Measurements from ENCODE around the gene FBXL16. TPM values are rescaled to one million over a fixed set of nuclear protein-coding genes. Genes with fewer than 3 reads are reported as not detected.

FBXL16 gene
- total and polyA plus RNA-seq, 9 of the 15 experiments (the other 6 are each of a cell fraction or from before 2014, with no cell fraction given): 0.21 to 8.2 (median 1.7) TPM

- in situ Hi-C loops (cut with MboI) (no loop called here), intact Hi-C loops (cut with micrococcal nuclease) (no loop called here)
- Histone ChIP-seq H3K9me1 (ENCODE audit: control insufficient read depth, insufficient read depth, low read length) (no peaks in the 10 kb centered on the region), H3K27me3 (ENCODE audit: control insufficient read depth in 2 of 2, insufficient read depth in 2 of 2, low read length in 2 of 2) (no peaks in the 10 kb centered on the region), H3K27ac (ENCODE audit: extremely low read depth, low read depth, low read length) (no peak overlapping the region), H3K9me3 (replicated peaks; ENCODE audit: control insufficient read depth, insufficient read depth, low read depth, low read length) (no peaks in the 10 kb centered on the region), H3K9ac (ENCODE audit: insufficient read depth in 1 of 2, low read depth in 2 of 2, low read length in 2 of 2) (peak overlapping the region in 1 of 2 experiments; percentile 47; a peak in 1 of 4 replicates), H3K4me2 (ENCODE audit: insufficient read depth, low read length) (no peak overlapping the region), H3K79me2 (ENCODE audit: control insufficient read depth, insufficient read depth, low read length) (no peaks in the 10 kb centered on the region), H3K36me3 (ENCODE audit: control insufficient read depth, insufficient read depth, low read length) (peaks cover 8% of the 10 kb centered on the region; the same call in 1 of the 3 replicates), H3K4me1 (replicated peaks in 1 of 2; ENCODE audit: control insufficient read depth in 2 of 2, insufficient read depth in 2 of 2, low read length in 2 of 2) (peaks cover 0 to 88% of the 10 kb centered on the region in 2 experiments; a peak in 2 of 5 replicates), H4K20me1 (replicated peaks; ENCODE audit: control insufficient read depth, insufficient read depth, low read length) (no peaks in the 10 kb centered on the region), H2AFZ (ENCODE audit: low read depth, low read length) (no peak overlapping the region), H3K4me3 (no peak overlapping the region)
- DNase-seq (ENCODE audit: extremely low read depth in 1 of 4, low spot score in 3 of 4) (no peak), ATAC-seq (no peak), FAIRE-seq (no peak)
- ChIA-PET POLR2A (interaction anchor here (0.7 to 2.8 kb wide), 3 partner anchors 10 to 28 kb away, joined by 4 to 13 read pairs (median 4); partner anchors contain the start of genes MCRIP2, METTL26 and STUB1), CTCF (ENCODE audit: low intra/inter-chr PET ratio) (no interaction called here)
- 59% methylated on average over 24 of the region's 28 CpGs for WGBS (ENCODE audit: insufficient coverage, low coverage, missing lambda C conversion rate)
- no TSS peak for BruUV-seq (replicated peaks)
- TF ChIP-seq CREBBP (IDR thresholded peaks at IDR 0.05; ENCODE audit: low read depth, low read length) (no peak), ZNF551 (CRISPR knock-in tag; IDR thresholded peaks at IDR 0.05) (no peak), PPARD (CRISPR knock-in tag; IDR thresholded peaks at IDR 0.05) (no peak), ARID3B (CRISPR knock-in tag; IDR thresholded peaks at IDR 0.05; ENCODE audit: borderline replicate concordance) (no peak), RNF2 (IDR thresholded peaks at IDR 0.05) (no peak), XRCC4 (IDR thresholded peaks at IDR 0.05; ENCODE audit: extremely low read depth, insufficient read depth, insufficient read length) (no peak), PHB2 (IDR thresholded peaks at IDR 0.05; ENCODE audit: low read depth) (no peak), KDM2B (CRISPR knock-in tag; IDR thresholded peaks at IDR 0.05) (no peak), FOXP1 (CRISPR knock-in tag; IDR thresholded peaks at IDR 0.05) (no peak), KHSRP (IDR thresholded peaks at IDR 0.05) (no peak), POU5F1 (IDR thresholded peaks at IDR 0.05; ENCODE audit: borderline replicate concordance, low read depth, low read length, partially characterized antibody) (no peak), ATF6 (CRISPR knock-in tag; IDR thresholded peaks at IDR 0.05) (no peak), MEF2D (tag; conservative IDR thresholded peaks at IDR 0.05; ENCODE audit: low read depth) (no peak), SIN3A (IDR thresholded peaks at IDR 0.05; ENCODE audit: borderline replicate concordance in 2 of 2, control insufficient read depth in 1 of 2, low read depth in 2 of 2, low read length in 2 of 2) (no peak), ZHX1 (conservative IDR thresholded peaks at IDR 0.05; ENCODE audit: low read length) (no peak)
Measured at GRCh38 chr16:652454-653305, 52.9 kb downstream of the FBXL16 start.

All from K562 (cell line).